ENCODE data around the gene THRA. TPM values are rescaled to one million over a fixed set of nuclear protein-coding genes. Genes with fewer than 3 reads are reported as not detected.

THRA gene
- total RNA-seq, 1 donor from 2014 or later, result 55.6 TPM

- peak; percentile 73 for ATAC-seq
- intact Hi-C loops (cut with DNase I), result no loop called here
- TF ChIP-seq CTCF (IDR thresholded peaks at IDR 0.05), result no peak
- H3K27ac ChIP-seq, result peak overlapping the region; percentile 95
- DNase-seq, result peak; percentile 99
- peak overlapping the region; percentile 86 for H3K4me3 ChIP-seq
- H3K36me3 ChIP-seq, result peaks cover 16% of the 10 kb centered on the region
- H3K4me1 ChIP-seq, result peaks cover 76% of the 10 kb centered on the region
- H3K27me3 ChIP-seq, result no peaks in the 10 kb centered on the region
- H3K9me3 ChIP-seq, result no peaks in the 10 kb centered on the region
Observed at GRCh38 chr17:40100669-40101366, 38.1 kb downstream of the THRA start.

GRCh38 chr17:40101367-40102210, 38.8 kb downstream of the THRA start:
- no peak for TF ChIP-seq CTCF (IDR thresholded peaks at IDR 0.05)
- H3K36me3 ChIP-seq, result peaks cover 8% of the 10 kb centered on the region
- H3K4me3 ChIP-seq, result peak overlapping the region; percentile 86
- no peaks in the 10 kb centered on the region for H3K27me3 ChIP-seq
- no peak for DNase-seq
- H3K27ac ChIP-seq, result peak overlapping the region; percentile 95
- H3K4me1 ChIP-seq, result peaks cover 76% of the 10 kb centered on the region
- ATAC-seq, result no peak
- intact Hi-C loops (cut with DNase I), result no loop called here
- no peaks in the 10 kb centered on the region for H3K9me3 ChIP-seq

GRCh38 chr17:40103071-40103661, 40.4 kb downstream of the THRA start:
- DNase-seq (no peak), ATAC-seq (no peak)
- Histone ChIP-seq H3K9me3 (no peaks in the 10 kb centered on the region), H3K4me1 (peaks cover 76% of the 10 kb centered on the region), H3K27me3 (no peaks in the 10 kb centered on the region), H3K4me3 (no peak overlapping the region), H3K27ac (peak overlapping the region; percentile 76), H3K36me3 (no peaks in the 10 kb centered on the region)
- intact Hi-C loops (cut with DNase I), result no loop called here
- TF ChIP-seq CTCF (IDR thresholded peaks at IDR 0.05), result no peak

- no peak for ATAC-seq
- intact Hi-C loops (cut with DNase I), result no loop called here
- TF ChIP-seq CTCF (IDR thresholded peaks at IDR 0.05), result no peak
Observed at GRCh38 chr17:40103688-40104087, 40.9 kb downstream of the THRA start.

GRCh38 chr17:40104594-40105486, 42.1 kb downstream of the THRA start:
- H3K27me3 ChIP-seq, result no peaks in the 10 kb centered on the region
- intact Hi-C loops (cut with DNase I), result no loop called here

More at GRCh38 chr17:40103688-40104087, 40.9 kb downstream of the THRA start:
- Histone ChIP-seq H3K27me3 (no peaks in the 10 kb centered on the region), H3K27ac (peak overlapping the region; percentile 76), H3K4me1 (peaks cover 76% of the 10 kb centered on the region), H3K36me3 (no peaks in the 10 kb centered on the region), H3K9me3 (no peaks in the 10 kb centered on the region), H3K4me3 (no peak overlapping the region)
- DNase-seq, result no peak

More at GRCh38 chr17:40104594-40105486, 42.1 kb downstream of the THRA start:
- H3K27ac ChIP-seq, result peak overlapping the region; percentile 95
- H3K36me3 ChIP-seq, result no peaks in the 10 kb centered on the region
- ATAC-seq (no peak), DNase-seq (no peak)
- H3K4me1 ChIP-seq, result peaks cover 86% of the 10 kb centered on the region
- TF ChIP-seq CTCF (IDR thresholded peaks at IDR 0.05), result no peak
- no peaks in the 10 kb centered on the region for H3K9me3 ChIP-seq
- H3K4me3 ChIP-seq, result no peak overlapping the region
